Mesendoderm (in vitro differentiated cells): ENCODE data around the gene IQCN.

Experiments
- DNase-seq: peaks from one replicate; pipeline ENCODE4 v3.0.0; 2013
- H2AK5ac ChIP-seq: 2 replicates; pipeline ENCODE4 v1.6.1; 2013; ENCODE audit warnings: low read length, inconsistent platforms
- H2BK120ac ChIP-seq: 2 replicates; pipeline ENCODE4 v1.6.1; 2013; ENCODE audit warnings: low read depth, mild to moderate bottlenecking, low read length, moderate library complexity, mixed read lengths
- H2BK15ac ChIP-seq: replicated peaks from 2 replicates; pipeline ENCODE4 v1.6.1; 2013; ENCODE audit warnings: low read depth, mild to moderate bottlenecking, moderate library complexity
- H2BK5ac ChIP-seq: 2 replicates; pipeline ENCODE4 v1.6.1; 2013; ENCODE audit warnings: low read length, inconsistent platforms
- H3K18ac ChIP-seq: 2 replicates; pipeline ENCODE4 v1.6.1; 2013; ENCODE audit warnings: mild to moderate bottlenecking, low read length, mixed read lengths
- H3K23ac ChIP-seq: one replicate; pipeline ENCODE4 v1.6.1; 2013; ENCODE audit warnings: low read length
- H3K27ac ChIP-seq: 2 replicates; pipeline ENCODE4 v1.5.1; 2013; ENCODE audit warnings: low read depth, mild to moderate bottlenecking, inconsistent platforms, low read length, moderate library complexity
- H3K27me3 ChIP-seq: 2 replicates; pipeline ENCODE4 v1.6.1; 2013; ENCODE audit warnings: low read length, control low read depth, mild to moderate bottlenecking, inconsistent platforms; ENCODE audit not compliant: insufficient read depth, poor library complexity
- H3K36me3 ChIP-seq: 2 replicates; pipeline ENCODE4 v1.6.1; 2013; ENCODE audit warnings: low read length, inconsistent platforms; ENCODE audit not compliant: control insufficient read depth, insufficient read depth
- H3K4ac ChIP-seq: one replicate; pipeline ENCODE4 v1.6.1; 2013; ENCODE audit warnings: low read depth, mild to moderate bottlenecking, low read length, moderate library complexity
- H3K4me1 ChIP-seq: 2 replicates; pipeline ENCODE4 v1.6.1; 2013; ENCODE audit warnings: low read depth, low read length, inconsistent platforms; ENCODE audit not compliant: control insufficient read depth
- H3K4me2 ChIP-seq: 2 replicates; pipeline ENCODE4 v1.6.1; 2013; ENCODE audit warnings: low read length
- H3K4me3 ChIP-seq: 2 replicates; pipeline ENCODE4 v1.5.1; 2013; ENCODE audit warnings: mild to moderate bottlenecking, low read length
- H3K56ac ChIP-seq: one replicate; pipeline ENCODE4 v1.6.1; 2013; ENCODE audit warnings: low read length
- H3K79me1 ChIP-seq: 2 replicates; pipeline ENCODE4 v1.6.1; 2013; ENCODE audit warnings: low read length, inconsistent platforms
- H3K79me2 ChIP-seq: 2 replicates; pipeline ENCODE4 v1.6.1; 2013; ENCODE audit warnings: mild to moderate bottlenecking, low read length; ENCODE audit not compliant: control insufficient read depth, insufficient read depth
- H3K9ac ChIP-seq: 2 replicates; pipeline ENCODE4 v1.6.1; 2013; ENCODE audit warnings: low read length, inconsistent platforms
- H4K5ac ChIP-seq: one replicate; pipeline ENCODE4 v1.6.1; 2013; ENCODE audit warnings: low read length
- H4K8ac ChIP-seq: one replicate; pipeline ENCODE4 v1.6.1; 2013; ENCODE audit warnings: low read depth, mild to moderate bottlenecking, control low read depth, low read length, moderate library complexity
- WGBS: extraction: QIAGEN DNeasy Blood & Tissue Kit; methylation state at CpG from one replicate; pipeline ENCODE4 v1.1.7; 2013; ENCODE audit warnings: low lambda C conversion rate, missing lambda C conversion rate; ENCODE audit not compliant: insufficient coverage; ENCODE audit errors: extremely low coverage; 5-methylcytosine and 5-hydroxymethylcytosine counted together

Gene IQCN

DNA sequence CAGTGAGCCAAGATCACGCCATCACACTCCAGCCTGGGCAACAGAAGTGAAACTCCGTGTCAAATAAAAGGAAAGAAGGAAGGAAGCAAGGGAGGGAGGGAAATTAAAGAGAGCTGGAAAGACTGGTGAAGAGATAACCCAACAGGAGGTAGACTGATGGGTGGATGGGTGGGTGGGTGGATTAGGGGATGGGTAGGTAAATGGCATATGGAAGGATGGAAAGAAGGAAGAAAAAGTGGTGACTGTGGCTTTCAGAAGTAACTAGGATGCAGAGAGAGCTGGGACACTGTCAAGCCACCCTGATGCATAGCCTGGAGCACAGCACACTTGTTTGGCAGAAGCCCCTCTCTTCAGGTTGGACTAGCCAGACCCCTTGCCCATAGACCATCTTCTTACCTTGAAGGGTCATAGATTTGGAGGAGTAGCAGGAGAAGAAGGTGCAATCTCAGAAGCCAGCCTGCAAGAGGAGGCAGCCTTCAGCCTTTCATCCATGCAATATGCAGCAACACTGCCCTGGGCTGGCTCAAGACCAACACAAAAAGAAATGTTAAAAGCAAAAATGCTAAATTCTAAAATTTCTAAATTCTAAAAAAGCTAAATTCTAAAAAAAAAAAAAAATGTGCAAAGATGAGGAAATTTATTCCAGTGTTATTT, 5.1 kb downstream of the IQCN start:
- no peaks in the 10 kb centered on the region for H3K27me3 ChIP-seq
- H4K5ac ChIP-seq = no peak overlapping the region
- H3K18ac ChIP-seq = no peak overlapping the region
- H2AK5ac ChIP-seq = no peak overlapping the region
- H2BK15ac ChIP-seq = no peak overlapping the region
- no peak overlapping the region for H3K27ac ChIP-seq
- H3K36me3 ChIP-seq = no peaks in the 10 kb centered on the region
- WGBS = no CpG with 5 or more reads among the region's 2 CpGs
- no peak overlapping the region for H2BK120ac ChIP-seq
- no peak overlapping the region for H3K4me2 ChIP-seq
- no peaks in the 10 kb centered on the region for H3K79me1 ChIP-seq
- H3K4me3 ChIP-seq = no peak overlapping the region
- H3K9ac ChIP-seq = no peak overlapping the region
- H4K8ac ChIP-seq = no peak overlapping the region
- H3K56ac ChIP-seq = no peak overlapping the region
- no peak for DNase-seq
- no peaks in the 10 kb centered on the region for H3K79me2 ChIP-seq
- no peak overlapping the region for H2BK5ac ChIP-seq
- no peak overlapping the region for H3K4ac ChIP-seq
- no peak overlapping the region for H3K23ac ChIP-seq
- H3K4me1 ChIP-seq = no peaks in the 10 kb centered on the region

DNA sequence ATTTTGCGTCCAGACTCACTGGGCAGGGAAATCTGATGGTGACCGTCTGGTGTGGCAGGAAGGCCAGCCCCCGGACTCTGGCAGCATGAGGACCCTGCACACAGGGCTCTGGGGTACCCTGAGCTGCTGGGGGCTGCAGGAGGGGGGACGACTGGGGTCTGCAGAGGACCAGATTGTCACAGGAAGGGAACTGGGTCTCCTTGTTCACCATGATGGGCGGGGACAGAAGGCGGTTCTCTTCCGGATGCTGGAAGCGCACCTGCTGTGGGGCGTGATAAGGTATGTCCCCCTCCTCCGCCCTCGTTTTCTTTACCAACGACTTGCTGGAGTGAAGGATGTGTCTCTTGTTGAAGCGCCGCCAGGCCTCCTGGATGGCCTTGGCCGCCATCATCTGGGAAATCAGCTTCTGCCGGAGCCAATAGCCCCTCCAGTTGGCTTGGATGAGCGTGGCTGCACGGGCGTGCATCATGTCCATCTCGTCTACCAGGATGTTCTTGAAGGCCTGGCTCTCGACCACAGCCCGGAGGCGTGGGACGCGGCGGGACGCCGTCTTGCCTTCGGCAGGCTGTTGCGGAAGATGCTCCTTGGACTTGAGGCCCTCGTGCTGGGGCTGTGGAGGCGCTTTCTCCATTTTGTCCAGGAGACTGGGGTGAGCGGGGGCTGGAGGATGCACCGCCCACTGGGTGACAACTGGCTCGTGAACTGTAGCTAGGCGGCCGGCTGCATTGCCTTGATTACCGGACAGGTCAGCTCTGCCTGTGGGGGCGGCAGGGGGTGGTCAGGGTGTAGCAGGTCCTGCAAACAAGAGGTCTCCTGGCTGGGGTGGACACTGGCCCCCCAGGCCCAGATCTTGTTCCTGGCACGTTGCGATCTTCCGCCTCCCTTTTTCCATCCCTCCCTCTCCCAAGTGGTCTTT, 7.2 kb downstream of the IQCN start:
- H2BK5ac ChIP-seq = no peak overlapping the region
- no peaks in the 10 kb centered on the region for H3K79me1 ChIP-seq
- no peak overlapping the region for H4K8ac ChIP-seq
- no CpG with 5 or more reads among the region's 42 CpGs for WGBS
- no peak overlapping the region for H4K5ac ChIP-seq
- no peak overlapping the region for H3K56ac ChIP-seq
- H3K4ac ChIP-seq = no peak overlapping the region
- H3K18ac ChIP-seq = no peak overlapping the region
- no peaks in the 10 kb centered on the region for H3K79me2 ChIP-seq
- no peak overlapping the region for H2AK5ac ChIP-seq
- H3K36me3 ChIP-seq = no peaks in the 10 kb centered on the region
- H2BK120ac ChIP-seq = no peak overlapping the region
- H3K27ac ChIP-seq = no peak overlapping the region
- no peak overlapping the region for H3K23ac ChIP-seq
- no peaks in the 10 kb centered on the region for H3K4me1 ChIP-seq
- no peak overlapping the region for H3K4me3 ChIP-seq
- DNase-seq = no peak
- no peak overlapping the region for H2BK15ac ChIP-seq
- no peaks in the 10 kb centered on the region for H3K27me3 ChIP-seq
- H3K4me2 ChIP-seq = no peak overlapping the region
- no peak overlapping the region for H3K9ac ChIP-seq

DNA sequence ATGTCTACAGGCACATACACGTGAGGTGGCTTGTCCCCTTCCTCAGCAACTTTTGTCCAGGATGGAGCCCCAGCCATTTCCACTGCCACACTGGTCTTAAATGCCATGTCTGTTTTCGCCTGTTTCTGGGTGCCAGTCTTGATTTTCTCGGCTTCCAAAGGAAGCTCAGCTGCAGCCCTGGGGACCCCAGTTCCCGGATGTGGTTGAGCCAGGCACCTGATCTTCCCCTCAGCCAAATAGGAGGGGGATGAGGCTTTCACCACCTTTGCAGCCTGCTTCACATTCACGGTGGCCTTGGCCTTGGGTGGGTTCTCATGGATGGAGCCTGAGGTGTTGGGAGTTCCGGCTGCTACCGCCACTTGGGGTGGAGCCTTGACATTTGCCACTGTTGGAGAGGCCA, 8.7 kb downstream of the IQCN start:
- H2BK15ac ChIP-seq = no peak overlapping the region
- no peak overlapping the region for H3K18ac ChIP-seq
- no peaks in the 10 kb centered on the region for H3K4me1 ChIP-seq
- no peak overlapping the region for H2BK5ac ChIP-seq
- H3K79me1 ChIP-seq = no peaks in the 10 kb centered on the region
- no peak overlapping the region for H3K23ac ChIP-seq
- no peak overlapping the region for H3K4me3 ChIP-seq
- H3K27ac ChIP-seq = no peak overlapping the region
- no peak overlapping the region for H4K5ac ChIP-seq
- WGBS = no CpG with 5 or more reads among the region's 7 CpGs
- no peaks in the 10 kb centered on the region for H3K36me3 ChIP-seq
- H2AK5ac ChIP-seq = no peak overlapping the region
- no peak overlapping the region for H2BK120ac ChIP-seq
- H3K4ac ChIP-seq = no peak overlapping the region
- no peaks in the 10 kb centered on the region for H3K27me3 ChIP-seq
- H3K79me2 ChIP-seq = no peaks in the 10 kb centered on the region
- no peak overlapping the region for H3K56ac ChIP-seq
- no peak overlapping the region for H4K8ac ChIP-seq
- H3K4me2 ChIP-seq = no peak overlapping the region
- no peak for DNase-seq
- H3K9ac ChIP-seq = no peak overlapping the region

DNA sequence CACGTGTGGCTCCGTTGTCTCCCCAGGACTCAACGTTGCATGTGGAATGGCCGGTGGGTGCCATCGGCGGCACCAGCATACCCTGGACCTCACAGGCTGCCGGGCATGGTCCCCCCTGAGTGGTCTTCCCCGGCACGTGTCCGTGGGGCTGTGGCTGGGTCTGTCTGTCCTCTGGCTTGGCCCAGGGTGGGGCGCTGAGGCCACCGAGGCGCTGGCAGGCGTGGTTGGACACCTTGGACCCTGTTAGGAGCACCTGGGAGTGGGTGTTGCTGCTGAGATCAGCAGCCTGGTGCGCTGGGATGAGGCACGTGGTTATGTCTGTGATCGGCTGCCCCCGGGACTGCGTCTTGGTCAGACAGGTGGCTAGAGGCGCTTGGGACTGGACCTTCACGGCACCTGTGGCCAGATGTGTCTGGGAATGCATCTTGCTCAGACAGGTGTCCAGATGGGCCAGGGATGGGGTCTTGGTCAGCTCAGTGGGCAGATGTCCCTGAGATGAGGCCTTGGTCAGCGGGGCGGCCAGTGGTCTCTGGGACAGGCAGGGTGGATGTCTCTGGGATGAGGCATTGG, 9.2 kb downstream of the IQCN start:
- Histone ChIP-seq H2BK120ac (no peak overlapping the region), H3K79me2 (no peaks in the 10 kb centered on the region), H3K27me3 (no peaks in the 10 kb centered on the region), H3K4ac (no peak overlapping the region), H2AK5ac (no peak overlapping the region), H3K27ac (no peak overlapping the region), H3K56ac (no peak overlapping the region), H3K4me2 (no peak overlapping the region), H3K79me1 (no peaks in the 10 kb centered on the region), H3K36me3 (no peaks in the 10 kb centered on the region), H3K9ac (no peak overlapping the region), H4K5ac (no peak overlapping the region), H2BK5ac (no peak overlapping the region), H3K23ac (no peak overlapping the region), H4K8ac (no peak overlapping the region), H3K18ac (no peak overlapping the region), H3K4me3 (no peak overlapping the region), H3K4me1 (no peaks in the 10 kb centered on the region), H2BK15ac (no peak overlapping the region)
- no peak for DNase-seq
- no CpG with 5 or more reads among the region's 23 CpGs for WGBS

DNA sequence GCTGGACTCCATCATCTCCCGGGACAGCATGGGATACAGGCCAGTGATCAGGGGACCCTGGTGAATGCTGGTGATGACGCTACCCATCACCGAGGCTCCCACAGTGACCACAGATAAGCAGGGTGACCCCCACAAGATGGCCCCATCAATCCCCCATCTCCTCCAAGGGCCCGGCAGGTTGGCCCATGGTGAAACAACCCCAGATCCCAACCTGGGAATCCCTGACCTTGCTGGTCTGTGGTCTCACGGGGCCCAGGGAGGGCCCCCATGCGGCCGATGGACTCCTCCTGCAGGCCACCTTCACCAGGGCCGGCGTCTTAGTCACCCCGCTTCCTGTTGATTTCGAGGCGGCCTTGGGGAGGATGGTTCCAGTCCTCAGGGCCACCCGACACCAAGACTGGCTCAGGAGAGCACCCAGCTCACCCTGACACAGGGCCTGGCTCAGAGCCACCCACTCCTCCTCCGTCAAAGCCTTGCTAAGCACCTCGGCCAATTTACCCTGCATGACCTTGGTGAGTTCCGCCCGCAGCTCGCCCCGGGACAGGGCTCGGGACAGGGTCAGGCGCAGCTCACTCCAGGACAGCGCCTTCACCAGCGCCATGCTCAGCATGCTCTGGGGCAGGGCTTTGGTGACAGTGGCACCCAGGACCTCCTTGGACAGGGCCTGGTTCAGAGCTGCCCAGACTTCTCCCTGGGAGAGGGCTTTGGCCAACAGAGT, 10.0 kb downstream of the IQCN start:
- Histone ChIP-seq H2BK5ac (no peak overlapping the region), H3K27ac (no peak overlapping the region), H3K4me1 (no peaks in the 10 kb centered on the region), H3K23ac (no peak overlapping the region), H3K27me3 (no peaks in the 10 kb centered on the region), H3K36me3 (no peaks in the 10 kb centered on the region), H3K79me1 (no peaks in the 10 kb centered on the region), H2BK15ac (no peak overlapping the region), H3K18ac (no peak overlapping the region), H2AK5ac (no peak overlapping the region), H4K5ac (no peak overlapping the region), H3K4ac (no peak overlapping the region), H2BK120ac (no peak overlapping the region), H3K4me3 (no peak overlapping the region), H3K4me2 (no peak overlapping the region), H4K8ac (no peak overlapping the region), H3K9ac (no peak overlapping the region), H3K79me2 (no peaks in the 10 kb centered on the region), H3K56ac (no peak overlapping the region)
- DNase-seq = no peak
- no CpG with 5 or more reads among the region's 23 CpGs for WGBS
